T follicular helper cell (primary cell): Measurements from ENCODE around the gene RRN3.
"Not testable (repeated sequence)": the region's sequence is repeated elsewhere in the genome, so short reads cannot be mapped to it uniquely, and the experiment has no call there.

Experiments used
- DNase-seq: peaks from one replicate; pipeline ENCODE4 v3.0.0-alpha.2; 2020; ENCODE audit warnings: low read depth
- total RNA-seq, 2 experiments: gene quantifications; one replicate each; lab custom pipeline; 2026; lab: John Stamatoyannopoulos, UW

The RRN3 gene, protein sequence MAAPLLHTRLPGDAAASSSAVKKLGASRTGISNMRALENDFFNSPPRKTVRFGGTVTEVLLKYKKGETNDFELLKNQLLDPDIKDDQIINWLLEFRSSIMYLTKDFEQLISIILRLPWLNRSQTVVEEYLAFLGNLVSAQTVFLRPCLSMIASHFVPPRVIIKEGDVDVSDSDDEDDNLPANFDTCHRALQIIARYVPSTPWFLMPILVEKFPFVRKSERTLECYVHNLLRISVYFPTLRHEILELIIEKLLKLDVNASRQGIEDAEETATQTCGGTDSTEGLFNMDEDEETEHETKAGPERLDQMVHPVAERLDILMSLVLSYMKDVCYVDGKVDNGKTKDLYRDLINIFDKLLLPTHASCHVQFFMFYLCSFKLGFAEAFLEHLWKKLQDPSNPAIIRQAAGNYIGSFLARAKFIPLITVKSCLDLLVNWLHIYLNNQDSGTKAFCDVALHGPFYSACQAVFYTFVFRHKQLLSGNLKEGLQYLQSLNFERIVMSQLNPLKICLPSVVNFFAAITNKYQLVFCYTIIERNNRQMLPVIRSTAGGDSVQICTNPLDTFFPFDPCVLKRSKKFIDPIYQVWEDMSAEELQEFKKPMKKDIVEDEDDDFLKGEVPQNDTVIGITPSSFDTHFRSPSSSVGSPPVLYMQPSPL
- 92.0 to 140 reads per million in 2 experiments for total RNA-seq

DNA sequence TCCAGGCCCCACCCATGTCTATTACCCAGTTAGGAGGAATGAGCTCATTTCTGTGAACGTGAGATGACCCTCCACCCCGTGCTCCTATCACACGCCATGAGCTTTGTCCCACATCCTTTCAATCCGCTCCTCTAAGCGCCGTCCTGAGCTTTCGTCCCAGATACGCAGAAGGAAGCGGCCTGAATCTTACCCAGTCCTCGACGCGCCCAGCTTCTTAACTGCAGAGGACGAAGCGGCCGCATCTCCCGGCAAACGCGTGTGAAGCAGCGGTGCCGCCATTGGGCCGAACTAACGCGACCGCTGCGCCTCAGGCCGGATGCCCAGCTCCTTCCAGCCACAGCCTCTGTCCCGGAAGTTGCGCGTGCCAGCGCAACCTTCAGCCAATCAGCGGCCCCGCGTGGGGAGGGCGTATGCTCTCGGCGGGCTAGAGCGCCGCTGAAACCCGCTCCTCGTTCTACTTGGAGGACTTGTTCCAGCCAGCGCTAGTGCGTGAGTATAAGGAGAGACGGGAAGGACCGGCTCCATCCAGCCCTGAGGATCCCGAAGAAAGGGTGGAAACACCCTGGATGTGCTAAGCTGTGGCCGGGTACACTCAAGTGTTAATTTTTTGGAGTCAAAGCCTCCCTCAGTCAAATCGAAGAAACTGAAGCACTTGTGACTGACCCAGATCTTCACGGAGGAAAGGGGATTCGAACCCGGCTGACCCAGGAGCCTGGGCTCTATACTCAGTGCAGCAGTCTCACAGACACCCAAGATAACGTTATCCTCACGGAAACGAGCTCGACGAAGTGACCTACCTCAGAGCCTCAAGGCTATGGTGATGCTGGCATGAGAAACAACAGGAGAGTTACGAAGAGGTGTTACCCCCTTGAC is at the start of gene RRN3:
TSS of gene RRN3 (minus strand) at position 318 of the 873 bp plus-strand sequence. CDS start at position 279, 39 bp downstream.
- DNase-seq: peak; percentile 73

DNA sequence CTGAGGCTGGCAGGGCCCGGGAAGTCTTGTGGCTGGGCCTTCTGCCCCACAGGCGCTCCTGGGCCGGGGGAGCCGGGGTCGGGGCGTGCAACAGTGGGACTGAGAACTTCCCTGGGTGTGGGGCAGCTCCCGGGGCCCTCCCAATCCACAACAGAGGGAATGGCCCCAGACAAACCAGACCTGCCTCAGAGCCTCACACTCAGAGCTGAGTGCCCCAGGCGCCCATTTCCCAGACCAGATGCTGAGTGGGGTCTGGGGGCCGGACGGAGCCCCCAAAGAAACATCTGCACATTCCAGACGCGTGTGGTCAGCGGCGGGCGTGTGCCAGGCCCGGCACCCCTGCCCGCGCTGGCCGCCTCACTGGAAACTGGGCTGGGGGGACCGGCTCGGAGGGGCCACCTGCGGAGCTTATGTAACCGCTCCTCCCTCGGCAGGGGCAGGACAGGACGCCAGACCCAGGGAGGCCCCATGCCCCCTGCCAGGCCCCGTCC is 49.6 kb upstream of the RRN3 start:
- DNase-seq: not testable (repeated sequence)

DNA sequence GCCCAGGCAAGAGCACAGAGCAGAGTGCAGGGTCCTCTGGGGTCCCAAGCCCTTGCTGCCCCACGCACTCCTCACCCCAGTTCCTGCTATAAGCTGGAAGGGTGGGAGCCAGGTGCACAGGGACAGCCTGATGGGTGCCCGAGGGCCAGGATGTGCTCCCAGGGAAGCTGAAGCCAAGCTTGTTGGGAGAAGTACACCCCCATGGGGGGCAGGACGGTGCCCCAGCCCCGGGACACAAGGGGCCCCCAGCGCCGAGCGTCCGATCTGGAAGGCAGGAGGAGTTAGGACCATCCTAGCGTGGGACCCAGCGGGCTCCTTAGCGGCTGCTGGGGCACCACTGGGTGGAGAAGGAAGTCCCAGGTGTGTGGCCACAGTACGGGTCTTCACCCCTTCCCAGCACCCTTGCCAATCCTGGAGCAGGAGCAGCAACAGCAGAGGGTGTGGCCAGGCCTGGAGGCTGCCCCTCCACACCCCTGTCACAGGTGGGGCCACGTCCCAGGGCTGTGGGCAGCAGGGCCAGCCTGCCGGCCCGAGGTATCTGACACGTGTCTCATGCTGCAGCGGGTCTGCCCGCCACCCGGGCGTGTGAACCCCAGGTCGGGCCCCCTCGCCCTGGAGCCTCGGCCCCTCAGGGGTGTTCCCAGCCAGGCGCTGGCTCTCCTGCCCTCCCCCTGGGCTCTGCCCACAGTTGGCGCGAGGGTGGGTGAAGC is 49.0 kb upstream of the RRN3 start:
- not testable (repeated sequence) for DNase-seq

DNA sequence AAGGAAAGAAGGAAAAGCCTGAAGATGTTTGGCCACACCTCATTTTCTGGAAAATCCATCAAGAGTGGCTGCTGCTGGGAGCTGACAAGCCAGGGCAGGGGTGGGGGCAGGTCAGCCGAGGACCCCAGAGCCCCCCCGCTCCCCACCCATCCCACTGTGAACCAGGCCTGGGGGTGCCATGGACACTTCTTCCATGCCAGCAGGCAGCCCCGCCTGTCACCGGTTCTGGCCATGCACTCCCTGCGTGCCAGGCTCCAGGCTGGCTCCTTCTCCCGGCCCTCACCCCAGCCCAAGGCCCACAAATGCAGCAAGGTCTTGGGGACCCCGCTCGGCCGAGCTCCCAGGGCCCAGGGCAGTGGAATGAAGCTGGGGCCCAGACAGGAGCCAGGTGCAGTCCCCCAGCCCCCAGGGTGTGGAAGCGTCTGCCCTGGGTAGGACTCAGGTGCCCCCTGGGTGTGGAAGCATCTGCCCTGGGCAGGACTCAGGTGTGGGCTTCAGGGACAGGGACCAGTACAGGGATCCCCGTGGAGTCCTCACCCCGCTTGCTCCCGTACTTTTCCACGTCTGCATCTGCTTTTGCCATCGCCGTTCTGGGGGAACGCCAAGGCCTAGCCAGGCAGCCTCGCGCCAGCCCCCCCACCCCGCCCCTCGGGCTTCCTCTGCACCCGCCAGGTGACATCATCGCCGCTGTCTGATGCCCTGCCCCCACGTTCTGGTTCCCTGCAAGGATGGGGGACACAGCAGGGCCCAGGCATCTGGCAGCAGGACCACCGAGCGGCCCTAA is 48.2 kb upstream of the RRN3 start:
- DNase-seq: not testable (repeated sequence)

DNA sequence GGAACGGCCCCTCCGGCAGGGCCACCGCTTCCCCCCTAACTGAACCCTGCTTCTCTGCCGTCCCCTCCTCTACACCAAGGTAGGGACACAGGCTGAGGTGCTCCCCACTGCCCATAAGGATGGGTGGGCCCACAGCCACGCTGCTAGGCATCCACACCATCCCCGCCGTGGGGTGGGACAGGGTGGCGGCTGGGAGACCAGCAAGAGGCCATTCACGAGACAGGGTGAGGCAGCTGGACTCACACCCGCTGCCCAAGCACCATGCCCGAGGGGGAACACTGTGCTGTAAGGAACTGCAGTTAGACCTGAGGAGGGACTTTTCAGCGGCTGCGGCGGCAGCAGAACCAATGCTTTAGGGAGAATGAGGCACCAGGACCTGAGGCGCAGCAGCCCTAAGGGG is 47.5 kb upstream of the RRN3 start:
- DNase-seq: no peak

DNA sequence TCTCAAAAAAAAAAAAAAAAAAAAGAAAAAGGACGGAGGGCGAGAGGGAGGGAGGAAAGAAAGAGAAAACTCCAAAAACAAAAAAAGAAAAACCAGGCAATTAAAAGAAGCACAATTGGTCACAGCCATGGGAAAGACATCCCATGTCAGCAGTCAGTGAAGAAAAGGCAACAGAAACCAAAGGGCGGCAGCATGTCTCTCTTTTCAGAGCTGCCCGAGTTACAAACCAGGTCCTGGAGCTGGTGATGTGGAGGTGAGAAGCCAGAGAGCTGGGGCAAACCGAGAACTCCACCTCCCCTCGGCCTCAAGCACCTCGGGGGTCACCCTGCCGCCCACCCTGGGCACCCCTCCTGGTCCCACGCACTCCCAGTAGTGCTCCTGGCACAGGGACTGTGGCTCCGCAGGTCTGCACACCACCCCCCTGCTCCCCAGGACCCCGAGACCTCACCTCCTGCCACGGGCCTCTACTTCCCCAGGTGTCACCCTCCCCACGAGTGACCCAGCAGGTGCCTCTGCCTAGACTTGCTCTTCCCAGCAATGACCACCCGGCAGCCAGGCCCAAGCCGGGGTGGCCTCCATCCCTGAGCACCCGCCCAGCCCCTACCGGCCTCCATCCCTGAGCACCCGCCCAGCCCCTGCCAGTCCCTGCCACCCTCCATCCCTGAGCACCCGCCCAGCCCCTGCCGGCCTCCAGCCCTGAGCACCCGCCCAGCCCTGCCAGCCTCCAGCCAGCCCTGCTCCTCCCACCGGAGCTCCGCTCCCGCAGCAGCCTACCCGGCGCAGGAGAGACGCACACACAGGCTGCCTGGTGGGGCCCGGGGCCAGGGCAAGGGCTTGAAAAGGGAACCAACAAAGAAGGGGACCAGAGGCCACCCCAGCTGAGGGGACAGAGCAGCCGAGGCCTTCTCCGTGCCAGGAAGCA is 46.6 kb upstream of the RRN3 start:
- DNase-seq: not testable (repeated sequence)

DNA sequence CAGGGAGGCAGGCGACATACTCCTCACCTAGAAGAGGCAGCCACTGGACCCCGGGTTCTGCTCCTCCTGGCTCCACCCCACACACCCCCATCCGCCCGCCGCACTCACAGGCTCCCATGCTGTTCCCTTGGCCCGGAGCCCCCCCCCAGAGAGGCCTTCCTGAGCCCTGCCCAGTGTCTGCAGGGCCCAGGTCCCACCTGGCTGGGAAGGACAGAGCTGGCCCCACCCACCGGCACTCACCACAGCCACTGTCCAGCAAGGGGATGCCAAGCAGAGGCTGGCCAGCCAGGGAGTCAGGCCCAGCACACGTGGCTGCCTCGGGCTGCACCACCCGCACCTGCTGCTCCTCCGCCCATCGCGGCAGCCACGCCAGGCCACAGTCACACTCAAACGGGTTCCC is 43.4 kb upstream of the RRN3 start:
- DNase-seq: not testable (repeated sequence)

DNA sequence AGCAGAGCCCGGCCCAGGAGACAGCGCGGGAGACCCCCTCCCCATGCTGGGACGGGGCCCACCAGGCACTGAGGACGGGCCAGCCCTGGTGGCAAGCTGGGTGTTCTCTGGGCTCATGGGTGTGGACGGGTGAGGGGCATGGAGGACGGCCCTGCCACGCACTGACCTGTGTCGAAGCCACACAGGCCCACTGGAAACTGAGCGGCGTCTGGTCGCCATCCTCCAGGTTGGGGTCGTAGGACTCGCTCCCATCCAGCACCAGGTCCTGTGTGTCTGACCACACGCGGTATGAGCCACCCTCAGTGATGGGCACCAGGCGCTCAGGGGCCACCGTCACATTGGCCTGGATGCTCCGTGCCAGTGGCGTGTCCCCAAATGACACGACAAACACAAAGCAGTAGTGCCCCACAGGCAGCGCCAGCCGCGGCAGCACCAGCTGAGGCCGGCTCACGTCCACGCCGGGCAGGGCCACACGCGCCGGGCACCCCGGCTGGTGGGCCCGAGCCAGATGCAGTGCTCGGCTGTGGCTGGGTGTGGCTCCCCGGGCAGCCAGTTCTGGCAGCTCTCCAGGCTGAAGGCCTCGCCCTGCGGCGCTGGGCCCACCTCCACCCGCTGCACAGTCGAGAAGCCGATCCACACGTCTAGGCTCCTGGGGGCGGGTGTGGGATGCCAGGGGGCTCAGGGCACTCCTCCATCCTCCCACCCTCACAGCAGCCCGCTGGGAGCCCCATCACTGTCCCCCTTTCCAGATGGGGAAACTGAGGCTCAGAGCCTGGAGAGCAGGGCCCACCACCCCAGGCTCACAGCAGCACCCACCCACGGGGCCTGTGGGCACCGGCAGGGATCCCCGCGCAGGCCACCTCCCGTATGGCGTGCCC is 41.6 kb upstream of the RRN3 start:
- not testable (repeated sequence) for DNase-seq

DNA sequence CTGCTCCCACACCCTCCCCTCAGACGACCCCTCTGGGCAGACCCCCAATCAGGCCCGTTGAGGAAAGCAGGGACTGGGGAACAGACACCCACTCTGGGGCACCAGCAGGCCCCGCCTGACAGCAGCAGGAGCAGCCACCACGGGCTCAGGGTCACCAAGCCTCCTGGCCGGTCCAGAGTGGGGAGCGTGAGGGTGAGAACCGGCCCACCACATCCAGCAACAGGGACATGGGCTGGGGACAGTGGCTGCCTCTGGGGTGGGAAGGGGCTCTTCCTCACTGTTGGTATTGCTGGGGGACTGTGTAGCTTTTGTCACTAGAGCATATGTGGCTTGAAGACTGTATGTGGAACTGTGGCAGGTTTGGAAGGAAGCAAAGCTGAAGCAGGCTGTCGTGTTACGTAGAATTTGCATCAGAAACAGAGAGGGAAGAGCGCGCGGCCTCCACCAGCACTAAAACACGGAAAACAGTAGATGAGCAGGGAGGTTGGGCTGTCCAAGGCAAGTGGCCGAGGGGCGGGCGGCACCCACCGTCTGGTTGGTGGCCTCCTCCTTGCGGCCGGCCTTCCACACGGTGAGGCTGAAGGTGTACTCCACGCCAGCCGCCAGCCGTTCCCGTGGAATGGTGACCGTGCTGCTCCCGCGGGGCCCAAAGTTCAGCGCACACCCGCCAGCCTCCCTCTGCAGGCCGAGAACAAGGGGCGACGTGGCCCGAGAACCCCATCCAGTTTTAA is 40.8 kb upstream of the RRN3 start:
- DNase-seq: not testable (repeated sequence)

DNA sequence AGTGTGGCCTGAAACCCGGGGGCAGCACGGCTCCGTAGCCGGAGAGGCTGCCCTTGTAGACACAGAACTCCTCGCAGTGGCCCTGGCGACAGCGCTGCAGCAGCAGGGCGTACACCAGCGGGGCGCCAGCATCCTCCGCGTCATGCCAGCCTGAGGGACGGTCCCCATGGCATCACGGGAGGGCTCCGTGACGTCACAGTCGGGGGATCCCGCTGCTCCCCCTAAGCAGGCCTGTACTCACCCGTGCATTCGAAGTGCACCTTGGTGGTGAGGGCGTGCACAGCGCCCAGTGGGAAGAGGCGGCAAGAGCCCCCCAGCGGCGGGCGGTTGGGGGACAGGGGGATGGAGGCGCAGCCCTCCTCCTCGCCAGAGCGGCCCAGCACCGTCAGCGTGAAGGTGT is 39.5 kb upstream of the RRN3 start:
- DNase-seq: not testable (repeated sequence)

DNA sequence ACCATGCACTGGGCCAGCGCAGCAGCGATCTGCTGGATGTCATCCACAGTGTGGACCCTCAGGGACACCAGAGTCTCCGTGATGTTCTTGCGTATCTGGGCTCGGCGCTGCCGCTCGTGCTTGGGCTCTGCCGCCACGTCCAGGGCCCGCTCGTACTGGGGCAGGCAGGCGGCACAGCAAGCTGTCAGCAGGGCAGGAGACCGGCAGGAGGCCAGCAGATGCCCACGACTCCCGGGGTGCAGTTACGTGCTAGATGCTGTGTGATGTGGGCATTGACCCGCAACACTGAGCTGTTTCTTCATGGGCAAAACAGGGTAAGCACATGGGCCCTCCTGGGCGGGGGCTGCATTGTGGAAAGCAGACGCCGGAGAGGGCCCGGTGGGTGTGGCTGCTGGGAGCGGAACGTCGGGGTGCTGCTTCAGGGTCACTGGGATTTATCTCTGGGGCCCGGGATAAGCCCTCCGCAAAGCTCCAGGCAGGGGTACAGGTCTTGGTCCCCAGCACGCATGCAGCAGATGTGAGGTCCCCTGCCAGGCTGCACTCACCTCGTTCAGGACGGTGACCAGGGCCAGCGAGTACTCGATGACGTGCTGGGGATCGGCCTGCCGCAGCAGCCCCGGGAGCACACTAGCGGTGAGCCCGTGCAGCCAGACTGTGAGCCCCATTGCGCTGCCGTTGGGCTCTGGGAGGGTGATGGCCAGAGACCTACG is 38.8 kb upstream of the RRN3 start:
- not testable (repeated sequence) for DNase-seq

DNA sequence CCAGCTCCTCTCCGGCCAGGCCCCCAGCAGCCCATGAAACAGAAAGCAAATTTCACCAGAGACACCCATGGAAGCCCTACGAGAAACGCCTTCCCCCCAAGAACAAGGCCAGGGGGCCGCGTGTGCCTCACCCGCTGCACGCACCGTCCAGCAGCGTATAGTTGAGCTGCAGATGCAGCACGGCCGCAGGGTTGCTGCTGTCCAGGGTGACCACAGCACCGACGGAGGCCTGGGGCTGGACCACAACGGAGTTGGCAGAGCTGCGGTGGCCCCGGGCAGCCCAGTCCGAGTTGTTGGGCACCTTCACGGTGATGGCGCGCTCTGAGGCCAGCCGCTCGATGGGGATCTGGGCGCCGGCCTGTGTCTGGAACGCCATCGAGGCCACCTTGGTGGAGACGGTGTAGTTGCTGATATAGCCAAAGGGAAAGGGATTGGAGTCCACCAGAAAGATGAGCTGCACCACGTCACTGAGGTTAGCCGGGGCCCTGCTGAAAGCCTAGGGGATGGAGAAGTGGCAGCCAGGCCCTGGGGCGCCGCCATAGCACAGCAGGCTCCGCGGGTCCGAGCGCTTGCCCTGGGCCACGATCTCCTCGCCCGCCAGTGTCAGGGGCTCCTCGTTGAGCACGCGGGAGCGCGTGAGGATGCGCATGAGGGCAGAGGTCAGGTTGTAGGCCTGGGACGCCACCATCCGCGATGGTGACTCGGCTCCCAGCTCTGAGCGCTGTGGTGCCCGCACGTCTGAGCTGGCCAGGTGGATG is 37.0 kb upstream of the RRN3 start:
- DNase-seq: not testable (repeated sequence)

DNA sequence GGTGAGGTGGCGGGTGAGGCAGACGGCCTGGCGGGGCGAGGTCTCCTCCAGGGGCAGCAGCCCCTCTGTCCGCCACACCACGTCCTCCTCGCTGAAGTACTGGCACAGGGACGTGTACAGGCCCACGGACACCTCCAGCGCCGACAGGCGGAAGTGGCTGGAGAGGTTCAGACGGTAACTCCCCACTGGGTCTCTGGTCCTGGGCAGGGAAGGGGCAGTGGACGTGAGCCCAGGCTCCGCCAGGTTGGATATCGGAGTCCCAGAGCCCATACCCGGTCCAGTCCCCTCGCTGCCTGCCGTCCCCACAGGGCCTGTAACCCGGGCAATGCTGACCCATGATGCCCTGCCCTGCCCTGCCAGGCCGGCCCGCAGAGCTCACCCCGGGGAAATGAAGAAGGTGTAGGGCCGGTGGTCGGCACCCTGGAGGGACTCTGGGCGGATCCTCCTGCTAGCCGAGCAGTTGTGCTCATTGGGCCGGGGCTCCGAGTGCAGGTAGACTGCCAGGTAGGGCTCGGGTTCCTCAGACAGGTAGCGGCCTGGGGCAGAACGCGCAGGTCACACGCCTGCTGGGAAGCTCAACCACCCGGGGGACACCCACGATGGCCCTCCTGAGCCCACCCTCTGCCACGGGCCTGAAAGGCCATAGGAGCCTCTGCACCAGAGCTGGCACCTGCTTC is 36.3 kb upstream of the RRN3 start:
- not testable (repeated sequence) for DNase-seq

DNA sequence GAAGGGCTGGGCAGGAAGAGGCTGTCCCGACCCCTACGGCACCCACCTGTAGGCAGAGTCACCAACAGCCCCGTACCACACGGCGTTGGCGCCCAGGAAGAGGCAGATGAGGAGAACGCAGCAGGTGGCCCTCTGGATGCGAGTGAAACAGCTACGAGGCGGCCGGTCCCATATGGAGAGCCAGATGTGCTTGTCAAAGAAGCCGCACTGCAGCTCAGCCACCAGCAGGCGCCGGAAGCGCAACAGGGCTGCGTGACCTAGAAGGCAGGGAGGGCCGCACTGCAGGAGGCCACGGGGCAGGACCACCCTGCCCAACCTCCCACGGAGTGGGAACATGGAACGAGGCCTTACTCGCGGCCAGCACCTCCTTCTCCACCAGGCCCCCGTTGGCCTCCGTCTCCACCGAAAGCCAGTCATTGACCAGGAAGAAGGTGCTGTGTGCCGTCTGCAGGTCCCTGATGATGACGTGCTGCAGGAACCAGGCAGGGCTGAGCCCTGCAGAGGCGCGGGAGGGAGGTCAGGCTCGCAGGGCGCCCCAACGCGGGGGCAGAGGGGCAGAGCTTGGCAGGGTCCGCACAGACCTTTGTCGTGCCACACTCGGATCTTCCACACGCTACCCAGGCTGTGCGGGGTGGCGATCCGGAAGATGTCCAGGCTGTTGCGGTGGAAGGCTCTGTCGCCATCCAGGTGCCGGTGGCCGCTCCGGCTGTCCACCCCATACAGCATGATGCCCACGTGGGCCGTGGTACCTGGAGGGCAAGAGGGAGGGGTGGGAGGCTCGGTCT is 33.8 kb upstream of the RRN3 start:
- DNase-seq: not testable (repeated sequence)
